CD4-positive, alpha-beta memory T cell (primary cell): Measurements from ENCODE around the gene TSGA10IP. TPM values are rescaled to one million over a fixed set of nuclear protein-coding genes. Genes with fewer than 3 reads are reported as not detected.

Experiments
- CTCF ChIA-PET: fragments of 350-600 bp; sonication (Branson Sonifier 250); formaldehyde crosslinking; loops from one replicate; lab custom pipeline; 2021; ENCODE audit warnings: inconsistent platforms; ENCODE audit not compliant: partially characterized antibody; lab: Charles Lee
- POLR2A ChIA-PET: fragments of 350-600 bp; sonication (Branson Sonifier 250); formaldehyde crosslinking; loops from one replicate; lab custom pipeline; 2021; ENCODE audit not compliant: partially characterized antibody; lab: Charles Lee
- DNase-seq, 5 donors: peaks; one replicate each; pipeline versions ENCODE4 v3.0.0 to v3.0.0-alpha.2; 2020 to 2022; ENCODE audit warnings: mixed read lengths in 1 of 5
- H3K27ac ChIP-seq: one replicate; pipeline ENCODE4 v1.7.0; 2013; ENCODE audit warnings: low read depth, low read length
- H3K27me3 ChIP-seq: 2 replicates; pipeline ENCODE4 v1.7.0; 2013; ENCODE audit warnings: mild to moderate bottlenecking, low read length, moderate library complexity; ENCODE audit not compliant: insufficient read depth
- H3K36me3 ChIP-seq: 2 replicates; pipeline ENCODE4 v1.7.0; 2013; ENCODE audit warnings: mild to moderate bottlenecking, low read length, moderate library complexity; ENCODE audit not compliant: insufficient read depth
- H3K4me1 ChIP-seq: 2 replicates; pipeline ENCODE4 v1.7.0; 2013; ENCODE audit warnings: mild to moderate bottlenecking, low read length, moderate library complexity; ENCODE audit not compliant: insufficient read depth
- H3K4me3 ChIP-seq, 2 donors: one replicate each; pipeline ENCODE4 v1.7.0; 2013; ENCODE audit warnings: low read length in 2 of 2, mild to moderate bottlenecking in 1 of 2
- H3K9me3 ChIP-seq, 2 donors: one replicate each; pipeline ENCODE4 v1.7.0; 2013; ENCODE audit warnings: low read length in 2 of 2, control low read depth in 1 of 2; ENCODE audit not compliant: control insufficient read depth in 1 of 2
- H3K27ac Mint-ChIP-seq, 7 donors: one replicate each; pipeline ENCODE4 v1.8.0; 2020 to 2021; ENCODE audit warnings: mixed read lengths in 7 of 7, mild to moderate bottlenecking in 6 of 7, inconsistent platforms in 3 of 7, moderate library complexity in 3 of 7
- H3K27me3 Mint-ChIP-seq, 2 donors: one replicate each; pipeline ENCODE4 v1.8.0; 2020 to 2021; ENCODE audit warnings: mixed read lengths in 2 of 2
- H3K36me3 Mint-ChIP-seq, 2 donors: one replicate each; pipeline ENCODE4 v1.8.0; 2020 to 2021; ENCODE audit warnings: mixed read lengths in 2 of 2, inconsistent platforms in 1 of 2, mild to moderate bottlenecking in 1 of 2
- H3K4me1 Mint-ChIP-seq, 4 donors: one replicate each; pipeline ENCODE4 v1.8.0; 2020 to 2021; ENCODE audit warnings: mixed read lengths in 4 of 4, mild to moderate bottlenecking in 1 of 4
- H3K4me3 Mint-ChIP-seq, 8 donors: one replicate each; pipeline ENCODE4 v1.8.0; 2020 to 2021; ENCODE audit warnings: mixed read lengths in 8 of 8, mild to moderate bottlenecking in 7 of 8, moderate library complexity in 6 of 8, inconsistent platforms in 3 of 8
- H3K9me3 Mint-ChIP-seq, 8 donors: one replicate each; pipeline ENCODE4 v1.8.0; 2020 to 2021; ENCODE audit warnings: mixed read lengths in 8 of 8, mild to moderate bottlenecking in 5 of 8, inconsistent platforms in 3 of 8, moderate library complexity in 1 of 8
- intact Hi-C: fragments of 100-400 bp; cut with micrococcal nuclease; formaldehyde crosslinking; loops from one replicate; pipeline ENCODE4 v1.15.1; 2023
- polyA plus RNA-seq, 2 donors: library from polyadenylated mRNA; unstranded; fragments of 300-500 nt; fragmentation: Illumina TruSeq; gene quantifications; one replicate each; pipeline ENCODE4 v1.2.3, GENCODE V29; 2021
- total RNA-seq, 2 experiments: library from RNA; stranded (reverse); gene quantifications; one replicate each; pipeline ENCODE4 v1.2.3, GENCODE V29; 2021

TSGA10IP gene
- total and polyA plus RNA-seq, 4 experiments from 2014 or later: not detected

GRCh38 chr11:66003291-66003690 is 58.0 kb downstream of the TSGA10IP start:
- H3K36me3 ChIP-seq: peaks cover 32% of the 10 kb centered on the region
- H3K4me3 ChIP-seq: peak overlapping the region; percentile 65 to 82
- POLR2A ChIA-PET: interaction anchor here (1.1 to 1.5 kb wide), 12 partner anchors 19 to 388 kb away, joined by 3 to 44 read pairs (median 9); partner anchors contain the start of genes C11orf68, CCDC85B, CFL1 and DRAP1
- H3K4me3 Mint-ChIP-seq: peak overlapping the region; percentile 82 to 99 (median 87)
- peaks cover 26% of the 10 kb centered on the region for H3K4me1 ChIP-seq
- no peaks in the 10 kb centered on the region for H3K9me3 Mint-ChIP-seq
- no peak for DNase-seq
- no peaks in the 10 kb centered on the region for H3K27me3 ChIP-seq
- no peaks in the 10 kb centered on the region for H3K9me3 ChIP-seq
- peak overlapping the region; percentile 87 for H3K27ac ChIP-seq
- peaks cover 11 to 49% of the 10 kb centered on the region in 2 donors for H3K36me3 Mint-ChIP-seq
- intact Hi-C loops: loop anchor here (2.0 kb wide), 1 partner anchor 74 kb away; no protein-coding TSS in a partner anchor
- CTCF ChIA-PET: interaction anchor here (0.6 to 2.4 kb wide), 5 partner anchors 108 to 143 kb away, joined by 3 to 11 read pairs (median 5); partner anchors contain the start of genes FIBP and MUS81
- no peaks in the 10 kb centered on the region for H3K27me3 Mint-ChIP-seq
- peaks cover 10 to 41% (median 28%) of the 10 kb centered on the region in 4 donors for H3K4me1 Mint-ChIP-seq
- H3K27ac Mint-ChIP-seq: peak overlapping the region; percentile 90 to 96 (median 92)

GRCh38 chr11:66004186-66004585 is 58.9 kb downstream of the TSGA10IP start:
- DNase-seq: no peak

GRCh38 chr11:66006134-66006890 is 61.0 kb downstream of the TSGA10IP start:
- Histone ChIP-seq H3K36me3 (peaks cover 10% of the 10 kb centered on the region), H3K4me3 (no peak overlapping the region), H3K4me1 (peaks cover 11% of the 10 kb centered on the region), H3K9me3 (no peaks in the 10 kb centered on the region), H3K27ac (no peak overlapping the region), H3K27me3 (peaks cover under 1% of the 10 kb centered on the region)
- intact Hi-C loops: no loop called here
- Mint-ChIP-seq H3K27ac (peak overlapping the region in 1 of 7 donors; percentile 46), H3K4me3 (peak overlapping the region in 2 of 8 donors; percentile 35 to 58), H3K4me1 (peaks cover 6 to 32% (median 18%) of the 10 kb centered on the region in 4 donors), H3K27me3 (peaks cover 4 to 5% of the 10 kb centered on the region in 2 donors), H3K9me3 (no peaks in the 10 kb centered on the region), H3K36me3 (peaks cover 0 to 25% of the 10 kb centered on the region in 2 donors)
- CTCF ChIA-PET: no interaction called here
- no peak for DNase-seq
- POLR2A ChIA-PET: no interaction called here

More at GRCh38 chr11:66004186-66004585, 58.9 kb downstream of the TSGA10IP start:
- peak overlapping the region in 7 of 8 donors; percentile 20 to 49 (median 35) for H3K4me3 Mint-ChIP-seq
- Histone ChIP-seq H3K27ac (no peak overlapping the region), H3K9me3 (no peaks in the 10 kb centered on the region), H3K4me3 (no peak overlapping the region), H3K4me1 (peaks cover 26% of the 10 kb centered on the region), H3K36me3 (peaks cover 23% of the 10 kb centered on the region), H3K27me3 (no peaks in the 10 kb centered on the region)
- H3K9me3 Mint-ChIP-seq: no peaks in the 10 kb centered on the region
- H3K27ac Mint-ChIP-seq: peak overlapping the region in 2 of 7 donors; percentile 46 to 68
- intact Hi-C loops: no loop called here
- peaks cover 10 to 41% (median 28%) of the 10 kb centered on the region in 4 donors for H3K4me1 Mint-ChIP-seq
- peaks cover 2 to 40% of the 10 kb centered on the region in 2 donors for H3K36me3 Mint-ChIP-seq
- CTCF ChIA-PET: interaction anchor here (2.4 kb wide), 1 partner anchor 144 kb away, joined by 11 read pairs; the partner anchor contains the start of gene MUS81
- POLR2A ChIA-PET: interaction anchor here (1.2 kb wide), 1 partner anchor 86 kb away, joined by 3 read pairs; the partner anchor contains the start of gene C11orf68
- no peaks in the 10 kb centered on the region for H3K27me3 Mint-ChIP-seq

GRCh38 chr11:66006891-66007176 is 61.6 kb downstream of the TSGA10IP start:
- Mint-ChIP-seq H3K27ac (no peak overlapping the region), H3K4me3 (peak overlapping the region in 1 of 8 donors; percentile 20), H3K9me3 (no peaks in the 10 kb centered on the region), H3K4me1 (peaks cover 4 to 27% (median 15%) of the 10 kb centered on the region in 4 donors), H3K27me3 (peaks cover 4 to 5% of the 10 kb centered on the region in 2 donors), H3K36me3 (peaks cover 0 to 20% of the 10 kb centered on the region in 2 donors)
- H3K36me3 ChIP-seq: peaks cover 10% of the 10 kb centered on the region
- no peak overlapping the region for H3K27ac ChIP-seq
- intact Hi-C loops: no loop called here
- POLR2A ChIA-PET: no interaction called here
- peaks cover 5% of the 10 kb centered on the region for H3K27me3 ChIP-seq
- no peak overlapping the region for H3K4me3 ChIP-seq
- H3K9me3 ChIP-seq: no peaks in the 10 kb centered on the region
- peaks cover 9% of the 10 kb centered on the region for H3K4me1 ChIP-seq
- DNase-seq: no peak
- CTCF ChIA-PET: no interaction called here

GRCh38 chr11:66007201-66007634 is 61.9 kb downstream of the TSGA10IP start:
- H3K9me3 Mint-ChIP-seq: no peaks in the 10 kb centered on the region
- peaks cover 4 to 23% (median 13%) of the 10 kb centered on the region in 4 donors for H3K4me1 Mint-ChIP-seq
- peaks cover 5% of the 10 kb centered on the region for H3K27me3 ChIP-seq
- CTCF ChIA-PET: interaction anchor here (2.7 kb wide), 1 partner anchor 38 kb away, joined by 10 read pairs; no protein-coding TSS in a partner anchor
- H3K27ac ChIP-seq: no peak overlapping the region
- H3K4me1 ChIP-seq: peaks cover 9% of the 10 kb centered on the region
- DNase-seq: no peak
- H3K4me3 Mint-ChIP-seq: no peak overlapping the region
- intact Hi-C loops: no loop called here
- H3K36me3 Mint-ChIP-seq: peaks cover 0 to 16% of the 10 kb centered on the region in 2 donors
- POLR2A ChIA-PET: no interaction called here
- no peaks in the 10 kb centered on the region for H3K9me3 ChIP-seq
- H3K27me3 Mint-ChIP-seq: peaks cover 4 to 5% of the 10 kb centered on the region in 2 donors
- no peak overlapping the region for H3K4me3 ChIP-seq
- peaks cover 10% of the 10 kb centered on the region for H3K36me3 ChIP-seq
- H3K27ac Mint-ChIP-seq: no peak overlapping the region

GRCh38 chr11:66008095-66008467 is 62.8 kb downstream of the TSGA10IP start:
- Mint-ChIP-seq H3K27me3 (peaks cover 5 to 7% of the 10 kb centered on the region in 2 donors), H3K9me3 (no peaks in the 10 kb centered on the region), H3K4me1 (peaks cover 1 to 14% (median 9%) of the 10 kb centered on the region in 4 donors), H3K27ac (no peak overlapping the region), H3K4me3 (no peak overlapping the region), H3K36me3 (peaks cover 0 to 9% of the 10 kb centered on the region in 2 donors)
- Histone ChIP-seq H3K36me3 (peaks cover 10% of the 10 kb centered on the region), H3K27ac (no peak overlapping the region), H3K27me3 (peaks cover 10% of the 10 kb centered on the region), H3K9me3 (no peaks in the 10 kb centered on the region), H3K4me1 (peaks cover 5% of the 10 kb centered on the region), H3K4me3 (no peak overlapping the region)
- intact Hi-C loops: no loop called here
- no peak for DNase-seq
- ChIA-PET CTCF (interaction anchor here (1.0 to 2.7 kb wide), 3 partner anchors 37 to 124 kb away, joined by 3 to 10 read pairs (median 4); no protein-coding TSS in a partner anchor), POLR2A (no interaction called here)
